ENCODE results near the gene SDF2L1. TPM values are rescaled to one million over a fixed set of nuclear protein-coding genes. Genes with fewer than 3 reads are reported as not detected.
A peak's percentile ranks its signal among the peaks of the same experiment; 100 is the strongest.

Gene SDF2L1
- total and polyA plus RNA-seq, 2 of the 13 experiments (the other 11 are each of a cell fraction or from before 2014, with no cell fraction given), result 18.0 to 57.4 TPM

DNA sequence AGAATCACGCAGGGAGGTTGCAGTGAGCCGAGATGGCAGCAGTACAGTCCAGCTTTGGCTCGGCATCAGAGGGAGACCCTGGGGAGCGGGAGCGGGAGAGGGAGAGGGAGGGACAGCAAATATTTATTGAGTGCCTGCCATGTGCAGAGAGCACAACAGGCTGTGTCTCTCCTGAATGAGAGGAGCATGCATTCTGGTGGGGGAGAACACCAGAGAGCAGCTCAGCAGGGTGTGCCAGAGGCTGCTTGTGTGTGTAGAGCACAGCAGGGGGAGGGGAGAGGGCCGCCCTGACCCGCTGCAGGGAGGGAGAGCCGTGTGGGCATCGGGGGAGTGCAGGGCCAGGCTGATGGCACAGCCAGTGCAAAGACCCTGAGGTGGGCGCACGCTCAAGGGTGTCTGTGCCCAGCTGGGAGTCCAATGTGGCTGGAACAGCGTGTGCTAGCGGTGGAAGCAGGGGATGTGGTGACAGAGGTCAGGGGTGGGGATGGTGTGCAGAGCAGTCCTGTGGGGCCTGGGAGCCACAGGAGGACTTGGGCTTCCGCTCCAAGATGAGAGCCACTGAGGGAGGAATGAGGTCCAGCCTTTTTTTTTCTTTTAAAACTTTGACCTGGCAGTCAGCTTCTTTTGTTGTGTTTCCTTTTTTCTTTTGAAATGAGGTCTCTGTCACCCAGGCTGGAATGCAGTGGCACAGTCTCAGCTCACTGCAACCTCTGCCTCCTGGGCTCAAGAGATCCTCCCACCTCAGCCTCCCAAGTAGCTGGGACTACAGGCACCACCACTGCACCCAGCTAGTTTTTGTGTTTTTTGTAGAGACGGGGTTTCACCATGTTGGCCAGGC, 35.7 kb downstream of the SDF2L1 start (continued):
- TF ChIP-seq, protein P1, sequence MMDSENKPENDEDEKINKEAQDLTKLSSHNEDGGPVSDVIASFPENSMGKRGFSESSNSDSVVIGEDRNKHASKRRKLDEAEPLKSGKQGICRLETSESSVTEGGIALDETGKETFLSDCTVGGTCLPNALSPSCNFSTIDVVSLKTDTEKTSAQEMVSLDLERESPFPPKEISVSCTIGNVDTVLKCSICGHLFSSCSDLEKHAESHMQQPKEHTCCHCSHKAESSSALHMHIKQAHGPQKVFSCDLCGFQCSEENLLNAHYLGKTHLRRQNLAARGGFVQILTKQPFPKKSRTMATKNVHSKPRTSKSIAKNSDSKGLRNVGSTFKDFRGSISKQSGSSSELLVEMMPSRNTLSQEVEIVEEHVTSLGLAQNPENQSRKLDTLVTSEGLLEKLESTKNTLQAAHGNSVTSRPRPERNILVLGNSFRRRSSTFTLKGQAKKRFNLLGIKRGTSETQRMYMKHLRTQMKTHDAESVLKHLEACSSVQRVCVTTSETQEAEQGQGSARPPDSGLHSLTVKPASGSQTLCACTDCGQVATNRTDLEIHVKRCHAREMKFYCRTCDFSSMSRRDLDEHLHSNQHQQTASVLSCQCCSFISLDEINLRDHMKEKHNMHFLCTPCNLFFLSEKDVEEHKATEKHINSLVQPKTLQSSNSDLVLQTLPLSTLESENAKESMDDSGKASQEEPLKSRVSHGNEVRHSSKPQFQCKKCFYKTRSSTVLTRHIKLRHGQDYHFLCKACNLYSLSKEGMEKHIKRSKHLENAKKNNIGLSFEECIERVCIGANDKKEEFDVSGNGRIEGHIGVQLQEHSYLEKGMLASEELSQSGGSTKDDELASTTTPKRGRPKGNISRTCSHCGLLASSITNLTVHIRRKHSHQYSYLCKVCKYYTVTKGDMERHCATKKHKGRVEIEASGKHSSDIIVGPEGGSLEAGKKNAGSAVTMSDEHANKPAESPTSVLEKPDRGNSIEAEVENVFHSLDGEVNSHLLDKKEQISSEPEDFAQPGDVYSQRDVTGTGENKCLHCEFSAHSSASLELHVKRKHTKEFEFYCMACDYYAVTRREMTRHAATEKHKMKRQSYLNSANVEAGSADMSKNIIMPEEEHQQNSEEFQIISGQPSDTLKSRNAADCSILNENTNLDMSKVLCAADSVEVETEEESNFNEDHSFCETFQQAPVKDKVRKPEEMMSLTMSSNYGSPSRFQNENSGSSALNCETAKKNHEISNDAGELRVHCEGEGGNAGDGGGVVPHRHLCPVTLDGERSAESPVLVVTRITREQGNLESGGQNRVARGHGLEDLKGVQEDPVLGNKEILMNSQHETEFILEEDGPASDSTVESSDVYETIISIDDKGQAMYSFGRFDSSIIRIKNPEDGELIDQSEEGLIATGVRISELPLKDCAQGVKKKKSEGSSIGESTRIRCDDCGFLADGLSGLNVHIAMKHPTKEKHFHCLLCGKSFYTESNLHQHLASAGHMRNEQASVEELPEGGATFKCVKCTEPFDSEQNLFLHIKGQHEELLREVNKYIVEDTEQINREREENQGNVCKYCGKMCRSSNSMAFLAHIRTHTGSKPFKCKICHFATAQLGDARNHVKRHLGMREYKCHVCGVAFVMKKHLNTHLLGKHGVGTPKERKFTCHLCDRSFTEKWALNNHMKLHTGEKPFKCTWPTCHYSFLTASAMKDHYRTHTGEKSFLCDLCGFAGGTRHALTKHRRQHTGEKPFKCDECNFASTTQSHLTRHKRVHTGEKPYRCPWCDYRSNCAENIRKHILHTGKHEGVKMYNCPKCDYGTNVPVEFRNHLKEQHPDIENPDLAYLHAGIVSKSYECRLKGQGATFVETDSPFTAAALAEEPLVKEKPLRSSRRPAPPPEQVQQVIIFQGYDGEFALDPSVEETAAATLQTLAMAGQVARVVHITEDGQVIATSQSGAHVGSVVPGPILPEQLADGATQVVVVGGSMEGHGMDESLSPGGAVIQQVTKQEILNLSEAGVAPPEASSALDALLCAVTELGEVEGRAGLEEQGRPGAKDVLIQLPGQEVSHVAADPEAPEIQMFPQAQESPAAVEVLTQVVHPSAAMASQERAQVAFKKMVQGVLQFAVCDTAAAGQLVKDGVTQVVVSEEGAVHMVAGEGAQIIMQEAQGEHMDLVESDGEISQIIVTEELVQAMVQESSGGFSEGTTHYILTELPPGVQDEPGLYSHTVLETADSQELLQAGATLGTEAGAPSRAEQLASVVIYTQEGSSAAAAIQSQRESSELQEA (CRISPR knock-in tag; IDR thresholded peaks at IDR 0.05; ENCODE audit: not compliant biosample characterization), result no peak
- no peak for TF ChIP-seq CC2D1A (CRISPR knock-in tag; IDR thresholded peaks at IDR 0.05)
- TF ChIP-seq ZNF766 (CRISPR knock-in tag; IDR thresholded peaks at IDR 0.05; ENCODE audit: borderline replicate concordance), result no peak
- no peak for TF ChIP-seq ZNF891 (CRISPR knock-in tag; IDR thresholded peaks at IDR 0.05)
- TF ChIP-seq ZNF569 (CRISPR knock-in tag; IDR thresholded peaks at IDR 0.05; ENCODE audit: borderline replicate concordance), result no peak
- no peak for TF ChIP-seq NFATC3 (CRISPR knock-in tag; IDR thresholded peaks at IDR 0.05)
- no peak for TF ChIP-seq ZNF337 (CRISPR knock-in tag; IDR thresholded peaks at IDR 0.05; ENCODE audit: borderline replicate concordance, low read depth)
- no peak; a peak in 1 of 4 replicates for TF ChIP-seq KLF16 (CRISPR knock-in tag; IDR thresholded peaks at IDR 0.05)
- no peak for TF ChIP-seq NFKBIZ (CRISPR knock-in tag; IDR thresholded peaks at IDR 0.05)
- TF ChIP-seq, protein P2, sequence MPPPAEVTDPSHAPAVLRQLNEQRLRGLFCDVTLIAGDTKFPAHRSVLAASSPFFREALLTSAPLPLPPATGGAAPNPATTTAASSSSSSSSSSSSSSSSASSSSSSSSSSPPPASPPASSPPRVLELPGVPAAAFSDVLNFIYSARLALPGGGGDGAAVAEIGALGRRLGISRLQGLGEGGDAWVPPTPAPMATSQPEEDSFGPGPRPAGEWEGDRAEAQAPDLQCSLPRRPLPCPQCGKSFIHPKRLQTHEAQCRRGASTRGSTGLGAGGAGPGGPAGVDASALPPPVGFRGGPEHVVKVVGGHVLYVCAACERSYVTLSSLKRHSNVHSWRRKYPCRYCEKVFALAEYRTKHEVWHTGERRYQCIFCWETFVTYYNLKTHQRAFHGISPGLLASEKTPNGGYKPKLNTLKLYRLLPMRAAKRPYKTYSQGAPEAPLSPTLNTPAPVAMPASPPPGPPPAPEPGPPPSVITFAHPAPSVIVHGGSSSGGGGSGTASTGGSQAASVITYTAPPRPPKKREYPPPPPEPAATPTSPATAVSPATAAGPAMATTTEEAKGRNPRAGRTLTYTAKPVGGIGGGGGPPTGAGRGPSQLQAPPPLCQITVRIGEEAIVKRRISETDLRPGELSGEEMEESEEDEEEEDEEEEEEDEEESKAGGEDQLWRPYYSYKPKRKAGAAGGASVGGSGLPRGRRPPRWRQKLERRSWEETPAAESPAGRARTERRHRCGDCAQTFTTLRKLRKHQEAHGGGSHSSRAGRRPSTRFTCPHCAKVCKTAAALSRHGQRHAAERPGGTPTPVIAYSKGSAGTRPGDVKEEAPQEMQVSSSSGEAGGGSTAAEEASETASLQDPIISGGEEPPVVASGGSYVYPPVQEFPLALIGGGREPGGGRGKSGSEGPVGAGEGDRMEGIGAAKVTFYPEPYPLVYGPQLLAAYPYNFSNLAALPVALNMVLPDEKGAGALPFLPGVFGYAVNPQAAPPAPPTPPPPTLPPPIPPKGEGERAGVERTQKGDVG (CRISPR knock-in tag; IDR thresholded peaks at IDR 0.05; ENCODE audit: borderline replicate concordance), result peak; percentile 83; the same call in 1 of the 2 replicates
- TF ChIP-seq, protein P3, sequence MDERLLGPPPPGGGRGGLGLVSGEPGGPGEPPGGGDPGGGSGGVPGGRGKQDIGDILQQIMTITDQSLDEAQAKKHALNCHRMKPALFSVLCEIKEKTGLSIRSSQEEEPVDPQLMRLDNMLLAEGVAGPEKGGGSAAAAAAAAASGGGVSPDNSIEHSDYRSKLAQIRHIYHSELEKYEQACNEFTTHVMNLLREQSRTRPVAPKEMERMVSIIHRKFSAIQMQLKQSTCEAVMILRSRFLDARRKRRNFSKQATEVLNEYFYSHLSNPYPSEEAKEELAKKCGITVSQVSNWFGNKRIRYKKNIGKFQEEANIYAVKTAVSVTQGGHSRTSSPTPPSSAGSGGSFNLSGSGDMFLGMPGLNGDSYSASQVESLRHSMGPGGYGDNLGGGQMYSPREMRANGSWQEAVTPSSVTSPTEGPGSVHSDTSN (CRISPR knock-in tag; IDR thresholded peaks at IDR 0.05), result no peak
- no peak for TF ChIP-seq ZBTB20 (CRISPR knock-in tag; IDR thresholded peaks at IDR 0.05; ENCODE audit: borderline replicate concordance, low read depth)
- TF ChIP-seq, protein P4, sequence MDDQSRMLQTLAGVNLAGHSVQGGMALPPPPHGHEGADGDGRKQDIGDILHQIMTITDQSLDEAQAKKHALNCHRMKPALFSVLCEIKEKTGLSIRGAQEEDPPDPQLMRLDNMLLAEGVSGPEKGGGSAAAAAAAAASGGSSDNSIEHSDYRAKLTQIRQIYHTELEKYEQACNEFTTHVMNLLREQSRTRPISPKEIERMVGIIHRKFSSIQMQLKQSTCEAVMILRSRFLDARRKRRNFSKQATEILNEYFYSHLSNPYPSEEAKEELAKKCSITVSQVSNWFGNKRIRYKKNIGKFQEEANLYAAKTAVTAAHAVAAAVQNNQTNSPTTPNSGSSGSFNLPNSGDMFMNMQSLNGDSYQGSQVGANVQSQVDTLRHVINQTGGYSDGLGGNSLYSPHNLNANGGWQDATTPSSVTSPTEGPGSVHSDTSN (CRISPR knock-in tag; IDR thresholded peaks at IDR 0.05; ENCODE audit: borderline replicate concordance), result no peak
- TF ChIP-seq NR3C1 (CRISPR knock-in tag; IDR thresholded peaks at IDR 0.05), result no peak
